Neural progenitor cell (in vitro differentiated cells): ENCODE measurements around the gene TICAM2. TPM values are rescaled to one million over a fixed set of nuclear protein-coding genes. Genes with fewer than 3 reads are reported as not detected.

Experiments used
- DNase-seq: peaks from one replicate; pipeline ENCODE4 v3.0.0-alpha.2; 2016; ENCODE audit warnings: low spot score
- H2AFZ ChIP-seq: fragments of 200-600 bp; sonication (generic); replicated peaks from 2 replicates; pipeline ENCODE4 v1.6.1; 2016; ENCODE audit warnings: antibody characterized with exemption
- H3F3A ChIP-seq: fragments of 200-600 bp; sonication (generic); 2 replicates; pipeline ENCODE4 v1.6.1; 2016; ENCODE audit warnings: antibody characterized with exemption, low read depth
- H3K27ac ChIP-seq: fragments of 200-600 bp; sonication (generic); 2 replicates; pipeline ENCODE4 v1.5.1; 2016; ENCODE audit warnings: mild to moderate bottlenecking
- H3K27me3 ChIP-seq: fragments of 200-600 bp; sonication (generic); 2 replicates; pipeline ENCODE4 v1.6.1; 2016; ENCODE audit warnings: mild to moderate bottlenecking, moderate library complexity
- H3K36me3 ChIP-seq: fragments of 200-600 bp; sonication (generic); 2 replicates; pipeline ENCODE4 v1.5.1; 2016
- H3K4me1 ChIP-seq: fragments of 200-600 bp; sonication (generic); 2 replicates; pipeline ENCODE4 v1.6.1; 2016; ENCODE audit warnings: mixed run types
- H3K4me2 ChIP-seq: fragments of 200-600 bp; sonication (generic); 2 replicates; pipeline ENCODE4 v1.6.1; 2016
- H3K4me3 ChIP-seq: fragments of 200-600 bp; sonication (generic); 2 replicates; pipeline ENCODE4 v1.5.1; 2016
- H3K79me2 ChIP-seq: fragments of 200-600 bp; sonication (generic); 2 replicates; pipeline ENCODE4 v1.6.1; 2016; ENCODE audit warnings: low read depth
- H3K9ac ChIP-seq: fragments of 200-600 bp; sonication (generic); 2 replicates; pipeline ENCODE4 v1.6.1; 2016
- H3K9me3 ChIP-seq: fragments of 200-600 bp; sonication (generic); 2 replicates; pipeline ENCODE4 v1.5.1; 2016; ENCODE audit warnings: low read depth
- H4K20me1 ChIP-seq: fragments of 200-600 bp; sonication (generic); 2 replicates; pipeline ENCODE4 v1.6.1; 2016; ENCODE audit warnings: low read depth
- H3K27ac Mint-ChIP-seq: 3 replicates; pipeline ENCODE4 v1.8.0; 2021; ENCODE audit warnings: mixed read lengths
- H3K27me3 Mint-ChIP-seq: 2 replicates; pipeline ENCODE4 v1.8.0; 2022; ENCODE audit warnings: low read depth, mild to moderate bottlenecking, inconsistent platforms, moderate library complexity, mixed read lengths; ENCODE audit not compliant: insufficient read depth
- H3K36me3 Mint-ChIP-seq: 3 replicates; pipeline ENCODE4 v1.8.0; 2021; ENCODE audit warnings: mixed read lengths
- H3K4me1 Mint-ChIP-seq: 3 replicates; pipeline ENCODE4 v1.8.0; 2021; ENCODE audit warnings: mixed read lengths
- H3K4me3 Mint-ChIP-seq: 3 replicates; pipeline ENCODE4 v1.8.0; 2021; ENCODE audit warnings: mild to moderate bottlenecking, moderate library complexity, mixed read lengths
- H3K9me3 Mint-ChIP-seq: 3 replicates; pipeline ENCODE4 v1.8.0; 2020; ENCODE audit warnings: mixed read lengths
- EZH2 ChIP-seq: fragments of 200-600 bp; sonication (generic); IDR thresholded peaks from 2 replicates; pipeline ENCODE4 v1.6.1; 2017; ENCODE audit warnings: antibody characterized with exemption, mild to moderate bottlenecking, moderate library complexity
- EZH2phosphoT487 ChIP-seq: fragments of 200-600 bp; sonication (generic); IDR thresholded peaks from 2 replicates; pipeline ENCODE4 v1.6.1; 2017; ENCODE audit warnings: antibody characterized with exemption
- total RNA-seq: library from RNA; depleted of rRNA; stranded (reverse); fragments of >200 nt; gene quantifications from 2 replicates; pipeline ENCODE4 v1.2.3, GENCODE V29; 2015; ENCODE audit warnings: low replicate concordance
- TF ChIP-seq, protein P1 (sequence below): fragments of 200-600 bp; sonication (generic); IDR thresholded peaks from 2 replicates; pipeline ENCODE4 v1.5.1; 2017; ENCODE audit warnings: antibody characterized with exemption, mild to moderate bottlenecking

Gene TICAM2
- total RNA-seq, 1 donor from 2014 or later, result not detected

GRCh38 chr5:115599502-115599901, 2.8 kb downstream of the TICAM2 start:
- Mint-ChIP-seq H3K9me3 (peaks cover 8% of the 10 kb centered on the region), H3K4me1 (peaks cover 10% of the 10 kb centered on the region), H3K36me3 (peaks cover 15% of the 10 kb centered on the region), H3K4me3 (no peak overlapping the region), H3K27ac (no peak overlapping the region), H3K27me3 (no peaks in the 10 kb centered on the region)
- no peaks in the 10 kb centered on the region for H3K9me3 ChIP-seq
- H3K27ac ChIP-seq, result no peak overlapping the region
- no peak overlapping the region for H2AFZ ChIP-seq
- no peak for DNase-seq
- H3K9ac ChIP-seq, result no peak overlapping the region
- peaks cover 3% of the 10 kb centered on the region for H4K20me1 ChIP-seq
- peaks cover 21% of the 10 kb centered on the region for H3K4me1 ChIP-seq
- no peaks in the 10 kb centered on the region for H3K27me3 ChIP-seq
- H3F3A ChIP-seq, result peaks cover 16% of the 10 kb centered on the region
- no peaks in the 10 kb centered on the region for H3K79me2 ChIP-seq
- TF ChIP-seq, protein P1, sequence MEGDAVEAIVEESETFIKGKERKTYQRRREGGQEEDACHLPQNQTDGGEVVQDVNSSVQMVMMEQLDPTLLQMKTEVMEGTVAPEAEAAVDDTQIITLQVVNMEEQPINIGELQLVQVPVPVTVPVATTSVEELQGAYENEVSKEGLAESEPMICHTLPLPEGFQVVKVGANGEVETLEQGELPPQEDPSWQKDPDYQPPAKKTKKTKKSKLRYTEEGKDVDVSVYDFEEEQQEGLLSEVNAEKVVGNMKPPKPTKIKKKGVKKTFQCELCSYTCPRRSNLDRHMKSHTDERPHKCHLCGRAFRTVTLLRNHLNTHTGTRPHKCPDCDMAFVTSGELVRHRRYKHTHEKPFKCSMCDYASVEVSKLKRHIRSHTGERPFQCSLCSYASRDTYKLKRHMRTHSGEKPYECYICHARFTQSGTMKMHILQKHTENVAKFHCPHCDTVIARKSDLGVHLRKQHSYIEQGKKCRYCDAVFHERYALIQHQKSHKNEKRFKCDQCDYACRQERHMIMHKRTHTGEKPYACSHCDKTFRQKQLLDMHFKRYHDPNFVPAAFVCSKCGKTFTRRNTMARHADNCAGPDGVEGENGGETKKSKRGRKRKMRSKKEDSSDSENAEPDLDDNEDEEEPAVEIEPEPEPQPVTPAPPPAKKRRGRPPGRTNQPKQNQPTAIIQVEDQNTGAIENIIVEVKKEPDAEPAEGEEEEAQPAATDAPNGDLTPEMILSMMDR, result no peak
- TF ChIP-seq EZH2phosphoT487 (no peak), EZH2 (no peak)
- H3K4me2 ChIP-seq, result no peak overlapping the region
- H3K4me3 ChIP-seq, result no peak overlapping the region
- no peaks in the 10 kb centered on the region for H3K36me3 ChIP-seq

DNA sequence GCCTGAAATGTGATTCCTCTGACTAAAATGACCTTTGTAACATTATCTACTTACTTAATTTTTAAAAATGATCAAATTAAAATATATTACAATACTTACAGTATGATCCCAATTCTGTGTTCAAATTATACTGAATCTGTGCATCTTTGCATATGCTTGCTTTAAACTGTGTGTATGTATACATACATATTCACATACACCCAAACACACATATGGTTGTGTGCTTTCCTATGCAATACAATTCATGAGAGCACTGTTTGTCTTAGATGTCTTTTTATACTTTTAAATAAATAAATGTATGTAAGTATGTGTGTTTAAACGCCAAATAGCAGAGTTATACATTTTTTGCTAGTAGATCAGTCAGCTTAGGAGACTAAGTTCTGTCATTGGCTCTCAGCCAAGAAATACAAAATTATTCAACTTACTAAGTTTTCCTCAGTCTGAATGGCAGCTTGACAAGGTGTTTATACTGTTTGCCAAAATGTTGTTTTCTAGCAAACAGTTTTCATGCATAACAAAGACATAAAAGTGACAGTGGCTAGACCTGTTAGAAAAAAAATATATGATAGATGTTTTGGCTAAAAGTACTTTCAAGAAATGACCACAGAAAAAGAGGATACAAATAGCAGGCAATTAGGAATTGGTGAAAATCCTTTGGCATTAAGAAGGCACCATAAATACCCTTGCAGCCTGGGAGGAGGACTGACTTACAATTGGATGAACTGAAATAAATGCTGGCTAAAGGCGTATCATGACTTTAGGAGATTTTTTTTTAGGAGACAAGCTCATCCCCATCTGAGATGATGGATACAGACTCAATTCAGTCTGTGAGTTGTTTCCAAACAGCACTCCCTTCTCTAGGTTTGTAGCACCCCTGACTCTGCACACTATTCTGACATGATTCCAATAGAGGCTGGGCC, 7.9 kb downstream of the TICAM2 start:
- H3K4me1 Mint-ChIP-seq, result no peaks in the 10 kb centered on the region
- DNase-seq, result no peak
- Histone ChIP-seq H3K9me3 (no peaks in the 10 kb centered on the region), H3K4me2 (no peak overlapping the region), H3K27me3 (no peaks in the 10 kb centered on the region), H3K79me2 (no peaks in the 10 kb centered on the region), H3K4me3 (no peak overlapping the region), H3K9ac (no peak overlapping the region), H3K36me3 (no peaks in the 10 kb centered on the region), H3K27ac (no peak overlapping the region), H4K20me1 (no peaks in the 10 kb centered on the region), H2AFZ (no peak overlapping the region), H3F3A (no peaks in the 10 kb centered on the region), H3K4me1 (no peaks in the 10 kb centered on the region)
- no peak overlapping the region for H3K4me3 Mint-ChIP-seq
- TF ChIP-seq EZH2, result no peak
- TF ChIP-seq, protein P1, result no peak
- TF ChIP-seq EZH2phosphoT487, result no peak
- no peaks in the 10 kb centered on the region for H3K36me3 Mint-ChIP-seq
- no peak overlapping the region for H3K27ac Mint-ChIP-seq
- H3K27me3 Mint-ChIP-seq, result no peaks in the 10 kb centered on the region
- no peaks in the 10 kb centered on the region for H3K9me3 Mint-ChIP-seq

DNA sequence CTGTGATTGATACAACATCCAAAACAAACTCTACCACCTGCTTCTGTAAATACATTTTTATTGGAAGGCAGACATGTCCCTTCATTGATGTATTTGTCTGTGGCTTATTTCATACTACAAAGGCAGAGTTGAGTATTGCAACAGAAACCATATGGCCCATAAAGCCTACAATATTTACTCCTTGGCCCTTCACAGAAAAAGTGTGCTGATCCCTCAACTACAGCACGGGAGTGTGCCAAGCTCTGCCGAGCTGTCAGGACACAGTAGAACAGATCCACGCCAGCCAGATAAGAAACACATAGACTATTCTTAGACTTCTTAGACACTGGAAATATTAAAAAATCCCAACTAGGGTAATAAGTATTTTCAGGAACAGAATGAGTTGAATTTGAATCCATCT, 13.2 kb downstream of the TICAM2 start:
- Histone ChIP-seq H3K4me3 (no peak overlapping the region), H2AFZ (no peak overlapping the region), H3K27ac (no peak overlapping the region), H3K4me2 (no peak overlapping the region), H3K36me3 (no peaks in the 10 kb centered on the region), H3K9ac (no peak overlapping the region), H3K9me3 (no peaks in the 10 kb centered on the region), H3F3A (no peaks in the 10 kb centered on the region), H4K20me1 (no peaks in the 10 kb centered on the region), H3K4me1 (no peaks in the 10 kb centered on the region), H3K27me3 (no peaks in the 10 kb centered on the region), H3K79me2 (no peaks in the 10 kb centered on the region)
- Mint-ChIP-seq H3K4me1 (no peaks in the 10 kb centered on the region), H3K36me3 (no peaks in the 10 kb centered on the region), H3K4me3 (no peak overlapping the region), H3K27ac (no peak overlapping the region), H3K27me3 (no peaks in the 10 kb centered on the region), H3K9me3 (no peaks in the 10 kb centered on the region)
- TF ChIP-seq EZH2phosphoT487, result no peak
- no peak for TF ChIP-seq EZH2
- TF ChIP-seq, protein P1, result no peak
- no peak for DNase-seq
